ENCODE data around the gene STARD13. TPM values are rescaled to one million over a fixed set of nuclear protein-coding genes. Genes with fewer than 3 reads are reported as not detected.
A peak's percentile ranks its signal among the peaks of the same experiment; 100 is the strongest.

STARD13 gene
- total RNA-seq, 1 donor, result 11.0 TPM

DNA sequence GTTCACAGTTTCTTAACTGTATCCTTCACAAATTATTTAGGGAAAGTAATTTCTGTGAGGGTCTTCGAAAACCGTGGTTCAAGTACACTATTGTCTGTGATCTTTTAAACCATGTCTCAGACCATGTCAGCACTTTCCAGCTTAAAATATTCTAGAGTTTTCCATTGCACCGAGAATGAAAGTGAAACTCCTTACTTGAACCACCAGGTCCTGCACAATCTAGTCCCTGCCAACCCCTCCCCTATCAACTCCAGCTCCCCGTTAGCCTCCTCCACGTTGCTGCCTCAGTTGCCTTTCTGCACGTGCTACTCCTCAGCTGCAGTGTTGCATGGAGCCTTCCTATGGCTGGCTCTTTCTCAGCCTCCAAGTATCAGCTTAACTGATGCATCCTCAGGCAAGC, 7.2 kb upstream of the STARD13 start:
- TF ChIP-seq, protein P1, sequence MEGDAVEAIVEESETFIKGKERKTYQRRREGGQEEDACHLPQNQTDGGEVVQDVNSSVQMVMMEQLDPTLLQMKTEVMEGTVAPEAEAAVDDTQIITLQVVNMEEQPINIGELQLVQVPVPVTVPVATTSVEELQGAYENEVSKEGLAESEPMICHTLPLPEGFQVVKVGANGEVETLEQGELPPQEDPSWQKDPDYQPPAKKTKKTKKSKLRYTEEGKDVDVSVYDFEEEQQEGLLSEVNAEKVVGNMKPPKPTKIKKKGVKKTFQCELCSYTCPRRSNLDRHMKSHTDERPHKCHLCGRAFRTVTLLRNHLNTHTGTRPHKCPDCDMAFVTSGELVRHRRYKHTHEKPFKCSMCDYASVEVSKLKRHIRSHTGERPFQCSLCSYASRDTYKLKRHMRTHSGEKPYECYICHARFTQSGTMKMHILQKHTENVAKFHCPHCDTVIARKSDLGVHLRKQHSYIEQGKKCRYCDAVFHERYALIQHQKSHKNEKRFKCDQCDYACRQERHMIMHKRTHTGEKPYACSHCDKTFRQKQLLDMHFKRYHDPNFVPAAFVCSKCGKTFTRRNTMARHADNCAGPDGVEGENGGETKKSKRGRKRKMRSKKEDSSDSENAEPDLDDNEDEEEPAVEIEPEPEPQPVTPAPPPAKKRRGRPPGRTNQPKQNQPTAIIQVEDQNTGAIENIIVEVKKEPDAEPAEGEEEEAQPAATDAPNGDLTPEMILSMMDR (IDR thresholded peaks at IDR 0.05; ENCODE audit: insufficient read depth, low read length), result no peak
- no peak for DNase-seq (ENCODE audit: low read depth)
- peak overlapping the region; percentile 27 for H3K4me3 ChIP-seq (ENCODE audit: low read depth, low read length)

DNA sequence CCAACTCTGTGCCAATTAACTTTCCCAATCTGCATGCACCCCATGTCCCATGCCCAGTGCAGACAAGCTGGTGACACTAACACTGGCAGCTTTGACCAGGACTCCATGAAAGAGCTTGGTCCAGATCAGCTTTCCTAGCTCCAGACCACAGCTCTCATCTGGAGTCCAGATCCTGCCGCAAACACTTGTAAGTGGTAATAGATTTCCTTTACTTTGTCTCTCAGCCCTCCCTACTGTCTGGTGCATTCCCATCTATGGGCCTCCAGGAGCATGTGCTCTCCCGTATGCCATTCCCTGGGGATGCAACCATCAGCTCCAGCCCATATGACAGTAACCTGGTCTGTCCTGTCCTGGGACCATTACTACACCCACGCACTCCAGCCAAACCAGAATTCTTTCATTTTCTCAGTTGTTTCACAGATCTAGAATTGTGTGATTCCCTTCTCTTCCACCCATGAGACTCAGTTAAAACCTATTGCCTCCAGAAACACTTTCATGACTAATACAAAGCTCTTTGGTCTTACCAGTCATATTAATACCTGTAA, 4.9 kb upstream of the STARD13 start:
- no peak for DNase-seq (ENCODE audit: low read depth)
- TF ChIP-seq, protein P1 (IDR thresholded peaks at IDR 0.05; ENCODE audit: insufficient read depth, low read length), result no peak
- H3K4me3 ChIP-seq (ENCODE audit: low read depth, low read length), result no peak overlapping the region

DNA sequence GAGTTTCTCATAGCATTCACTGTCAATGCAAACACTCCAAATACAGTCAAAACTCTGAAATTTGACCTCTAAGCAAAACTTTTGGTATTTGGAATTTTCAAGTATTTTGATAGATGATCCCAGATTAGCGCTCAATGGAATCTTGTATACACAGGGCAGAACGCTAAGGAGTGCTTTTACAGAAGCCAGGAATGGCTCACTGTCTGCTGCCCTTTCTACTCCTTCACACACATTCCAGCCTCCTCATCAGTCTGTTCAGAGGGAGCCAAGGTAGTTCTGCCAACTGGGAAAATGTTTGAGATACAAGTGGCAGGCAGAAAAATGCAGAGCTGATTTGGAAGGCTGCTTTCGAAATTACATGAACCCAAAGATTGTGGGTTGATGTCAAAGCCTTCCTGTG, 4.4 kb upstream of the STARD13 start:
- H3K4me3 ChIP-seq (ENCODE audit: low read depth, low read length), result no peak overlapping the region
- peak; percentile 57 for DNase-seq (ENCODE audit: low read depth)
- TF ChIP-seq, protein P1 (IDR thresholded peaks at IDR 0.05; ENCODE audit: insufficient read depth, low read length), result no peak

DNA sequence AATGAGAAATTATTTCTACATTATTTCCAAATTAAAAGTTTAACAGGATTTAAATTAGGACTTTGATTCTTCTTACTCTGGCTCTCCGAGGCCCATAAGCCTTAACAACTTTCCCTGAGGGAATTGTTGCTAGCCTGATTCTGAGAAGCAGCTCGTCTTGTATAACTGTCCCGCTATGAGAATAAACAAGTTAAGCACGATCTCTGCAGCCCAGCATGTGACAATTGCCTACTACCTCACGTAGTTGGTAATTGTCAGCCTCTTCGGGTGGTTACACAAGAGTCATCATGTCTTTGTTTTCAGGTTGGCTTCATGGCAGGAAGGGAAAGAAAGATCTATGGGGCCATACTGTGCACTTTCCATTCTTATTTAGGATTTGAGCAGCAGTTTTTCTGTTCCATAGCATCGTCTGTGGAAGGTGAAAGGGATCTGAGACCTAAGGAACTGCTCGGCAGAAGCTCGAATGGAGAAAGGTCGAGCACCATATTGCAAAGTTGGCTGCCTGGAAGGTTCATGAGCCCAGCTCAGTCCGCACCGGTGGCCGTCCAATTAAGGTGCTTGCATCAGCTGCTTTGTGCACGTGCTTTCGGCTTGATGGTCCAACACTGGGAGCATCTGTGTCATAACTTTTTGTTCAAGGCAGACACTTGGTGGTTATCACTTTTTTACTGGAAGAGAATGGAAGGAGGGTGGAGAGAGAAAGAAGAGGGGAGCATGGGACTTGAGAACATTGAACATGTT, 1.8 kb upstream of the STARD13 start:
- DNase-seq (ENCODE audit: low read depth), result no peak
- TF ChIP-seq, protein P1 (IDR thresholded peaks at IDR 0.05; ENCODE audit: insufficient read depth, low read length), result no peak
- no peak overlapping the region for H3K4me3 ChIP-seq (ENCODE audit: low read depth, low read length)

DNA sequence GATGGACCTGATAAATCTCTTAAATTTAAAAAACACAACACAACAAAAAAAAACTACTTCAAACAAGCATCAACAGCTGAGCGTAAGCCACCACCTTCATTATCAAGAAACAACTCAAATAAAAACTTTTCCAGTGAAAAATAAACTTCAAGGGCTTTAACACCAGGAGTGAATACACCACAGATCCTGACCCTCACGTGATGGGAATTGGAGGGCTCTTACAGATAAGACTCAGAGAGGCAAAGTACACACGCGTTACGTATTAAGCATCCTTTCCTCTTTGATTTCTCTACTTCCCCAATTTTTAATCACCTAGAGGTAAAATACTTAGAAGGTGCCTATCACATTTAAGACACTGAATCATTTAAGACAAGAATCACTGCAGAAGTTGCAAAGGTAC, 573 bp upstream of the STARD13 start:
- peak; percentile 59 for DNase-seq (ENCODE audit: low read depth)
- peak overlapping the region; percentile 93 for H3K4me3 ChIP-seq (ENCODE audit: low read depth, low read length)
- TF ChIP-seq, protein P1 (IDR thresholded peaks at IDR 0.05; ENCODE audit: insufficient read depth, low read length), result no peak

DNA sequence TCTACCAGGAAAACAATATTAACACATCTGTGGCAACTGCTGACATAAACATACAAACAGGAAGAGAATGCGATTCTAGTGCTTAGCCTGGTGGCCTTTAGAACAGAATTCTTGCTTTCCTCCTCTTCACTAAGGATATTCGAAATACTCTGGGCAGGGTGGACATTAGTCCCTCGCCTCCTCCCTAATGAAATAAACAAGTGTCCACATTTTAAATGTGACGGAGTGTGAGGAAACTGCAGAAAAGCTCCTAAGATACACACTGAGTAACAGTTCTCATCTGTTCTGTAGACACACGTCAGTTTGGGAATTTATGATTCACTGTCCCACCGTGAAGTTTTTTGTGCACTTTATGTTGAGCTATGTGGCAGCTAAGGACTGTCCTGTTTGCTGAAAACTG, 639 bp downstream of the STARD13 start:
- TF ChIP-seq, protein P1 (IDR thresholded peaks at IDR 0.05; ENCODE audit: insufficient read depth, low read length), result no peak
- H3K4me3 ChIP-seq (ENCODE audit: low read depth, low read length), result peak overlapping the region; percentile 93
- DNase-seq (ENCODE audit: low read depth), result peak; percentile 40

Measured in fibroblast of the aortic adventitia (primary cell).